Stimulated activated CD8-positive, alpha-beta memory T cell treated with anti-CD3 and anti-CD28 coated beads, Interleukin-12 subunit alpha, Interleukin-12 subunit beta, amount 100 ng/mL, for 24 hours (primary cell): ENCODE data around the gene THOC2.

ENCODE experiments used
- DNase-seq: peaks from one replicate; pipeline ENCODE4 v3.0.0-alpha.2; 2020; ENCODE audit errors: extremely low read depth

The THOC2 gene

GRCh38 chrX:123570011-123570590 is 162.8 kb downstream of the THOC2 start:
- no peak for DNase-seq

GRCh38 chrX:123563167-123563566 is 169.7 kb downstream of the THOC2 start:
- DNase-seq = no peak

GRCh38 chrX:123562342-123563146 is 170.3 kb downstream of the THOC2 start:
- DNase-seq = no peak

DNA sequence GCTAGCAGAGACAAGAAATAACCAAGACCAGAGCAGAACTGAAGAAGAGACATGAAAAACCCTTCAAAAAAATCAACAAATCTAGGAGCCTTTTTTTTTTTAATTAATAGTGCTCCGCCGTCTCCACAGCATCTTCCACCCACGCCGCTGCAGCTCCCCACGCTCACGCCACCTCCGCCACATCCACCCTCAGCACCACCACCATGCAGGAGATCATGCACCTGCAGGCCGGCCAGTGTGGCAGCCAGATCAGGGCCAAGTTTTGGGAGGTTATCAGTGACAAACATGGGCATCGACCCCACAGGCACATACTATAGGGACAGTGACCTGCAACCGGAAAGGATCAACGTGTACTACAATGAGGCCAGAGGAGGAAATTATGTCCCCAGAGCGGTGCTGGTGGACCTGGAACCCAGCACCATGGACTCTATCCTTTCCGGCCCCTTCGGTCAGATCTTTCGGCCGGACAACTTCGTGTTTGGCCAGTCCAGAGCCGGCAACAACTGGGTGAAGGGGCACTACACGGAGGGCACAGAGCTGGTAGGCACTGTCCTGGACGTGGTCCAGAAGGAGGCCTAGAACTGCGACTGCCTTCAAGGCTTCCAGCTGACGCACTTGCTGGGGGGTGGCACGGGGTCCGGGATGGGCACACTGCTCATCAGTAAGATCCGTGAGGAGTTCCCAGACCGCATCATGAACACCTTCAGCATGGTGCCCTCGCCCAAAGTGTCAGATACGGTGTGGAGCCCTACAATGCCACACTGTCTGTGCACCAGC is 171.2 kb downstream of the THOC2 start:
- DNase-seq = no peak

DNA sequence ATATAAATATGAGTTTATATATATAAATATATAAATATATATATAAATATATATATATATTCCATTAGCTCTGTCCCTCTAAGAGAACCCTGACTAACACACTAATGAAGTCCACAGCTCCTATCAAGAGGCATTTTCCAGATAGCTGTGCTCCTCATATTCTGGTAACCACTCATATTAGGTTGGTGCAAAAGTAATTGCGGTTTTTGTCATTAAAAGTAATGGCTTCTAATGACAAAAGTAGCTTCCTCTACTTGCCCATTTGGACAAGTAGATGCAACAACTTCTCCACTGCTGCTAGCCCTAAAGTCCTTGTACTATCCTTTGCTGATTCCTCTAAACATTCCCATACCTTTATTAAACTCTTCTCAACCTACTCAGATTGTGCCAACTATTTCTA is 182.0 kb downstream of the THOC2 start:
- no peak for DNase-seq
